Measurements from ENCODE around the gene SLC16A4. TPM values are rescaled to one million over a fixed set of nuclear protein-coding genes. Genes with fewer than 3 reads are reported as not detected.

Gene SLC16A4
- total RNA-seq, 2 experiments from 2014 or later: not detected

GRCh38 chr1:110370827-110371226 is 20.0 kb downstream of the SLC16A4 start:
- peaks cover 49% of the 10 kb centered on the region for H3K36me3 Mint-ChIP-seq (ENCODE audit: low read depth)
- Histone ChIP-seq H3K9me3 (ENCODE audit: control insufficient read depth in 1 of 2, insufficient read depth in 1 of 2, low read length in 2 of 2) (no peaks in the 10 kb centered on the region), H3K4me1 (ENCODE audit: insufficient read depth, low read length) (no peaks in the 10 kb centered on the region), H3K27ac (ENCODE audit: low read depth in 1 of 2, low read length in 2 of 2) (no peak overlapping the region), H3K36me3 (ENCODE audit: insufficient read depth, low read length) (peaks cover 21% of the 10 kb centered on the region), H3K27me3 (ENCODE audit: control insufficient read depth in 1 of 2, insufficient read depth in 2 of 2, low read length in 2 of 2) (no peaks in the 10 kb centered on the region), H3K4me3 (ENCODE audit: low read length) (no peak overlapping the region)
- H3K27ac Mint-ChIP-seq: no peak overlapping the region
- intact Hi-C loops (cut with DNase I, micrococcal nuclease): no loop called here
- H3K4me3 Mint-ChIP-seq: no peak overlapping the region
- H3K9me3 Mint-ChIP-seq: no peaks in the 10 kb centered on the region
- DNase-seq (no peak), ATAC-seq (ENCODE audit: poor library complexity) (no peak)
- TF ChIP-seq CTCF (IDR thresholded peaks at IDR 0.05): no peak
- H3K4me1 Mint-ChIP-seq (ENCODE audit: low read depth): no peaks in the 10 kb centered on the region
- ChIA-PET CTCF (interaction anchor here (1.0 kb wide), 1 partner anchor 163 kb away, joined by 3 read pairs; no protein-coding TSS in a partner anchor), POLR2A (no interaction called here)
- no peaks in the 10 kb centered on the region for H3K27me3 Mint-ChIP-seq

- Histone ChIP-seq H3K27ac (ENCODE audit: low read depth in 1 of 2, low read length in 2 of 2) (no peak overlapping the region), H3K27me3 (ENCODE audit: control insufficient read depth in 1 of 2, insufficient read depth in 2 of 2, low read length in 2 of 2) (no peaks in the 10 kb centered on the region), H3K9me3 (ENCODE audit: control insufficient read depth in 1 of 2, insufficient read depth in 1 of 2, low read length in 2 of 2) (no peaks in the 10 kb centered on the region), H3K4me1 (ENCODE audit: insufficient read depth, low read length) (no peaks in the 10 kb centered on the region), H3K4me3 (ENCODE audit: low read length) (no peak overlapping the region), H3K36me3 (ENCODE audit: insufficient read depth, low read length) (peaks cover 14% of the 10 kb centered on the region)
- Mint-ChIP-seq H3K27me3 (no peaks in the 10 kb centered on the region), H3K4me3 (no peak overlapping the region), H3K4me1 (ENCODE audit: low read depth) (peaks cover 4% of the 10 kb centered on the region), H3K27ac (no peak overlapping the region), H3K36me3 (ENCODE audit: low read depth) (peaks cover 52% of the 10 kb centered on the region), H3K9me3 (no peaks in the 10 kb centered on the region)
- ChIA-PET CTCF (no interaction called here), POLR2A (no interaction called here)
- no peak for ATAC-seq (ENCODE audit: poor library complexity)
- no peak for TF ChIP-seq CTCF (IDR thresholded peaks at IDR 0.05)
- DNase-seq: no peak
- intact Hi-C loops (cut with DNase I, micrococcal nuclease): no loop called here
Measured at GRCh38 chr1:110364221-110364620, 26.6 kb downstream of the SLC16A4 start.

GRCh38 chr1:110361856-110362255 is 29.0 kb downstream of the SLC16A4 start:
- H3K36me3 ChIP-seq (ENCODE audit: insufficient read depth, low read length): peaks cover 12% of the 10 kb centered on the region
- H3K9me3 ChIP-seq (ENCODE audit: control insufficient read depth in 1 of 2, insufficient read depth in 1 of 2, low read length in 2 of 2): no peaks in the 10 kb centered on the region
- DNase-seq (no peak), ATAC-seq (ENCODE audit: poor library complexity) (no peak)
- POLR2A ChIA-PET: interaction anchor here (2.1 kb wide), 1 partner anchor 23 kb away, joined by 13 read pairs; the partner anchor contains the start of gene RBM15
- H3K27me3 Mint-ChIP-seq: no peaks in the 10 kb centered on the region
- H3K4me1 Mint-ChIP-seq (ENCODE audit: low read depth): peaks cover 7% of the 10 kb centered on the region
- H3K27me3 ChIP-seq (ENCODE audit: control insufficient read depth in 1 of 2, insufficient read depth in 2 of 2, low read length in 2 of 2): no peaks in the 10 kb centered on the region
- CTCF ChIA-PET: interaction anchor here (0.7 kb wide), 1 partner anchor 12 kb away, joined by 3 read pairs; no protein-coding TSS in a partner anchor
- H3K9me3 Mint-ChIP-seq: no peaks in the 10 kb centered on the region
- no peaks in the 10 kb centered on the region for H3K4me1 ChIP-seq (ENCODE audit: insufficient read depth, low read length)
- H3K4me3 Mint-ChIP-seq: no peak overlapping the region
- H3K27ac ChIP-seq (ENCODE audit: low read depth in 1 of 2, low read length in 2 of 2): no peak overlapping the region
- no peak for TF ChIP-seq CTCF (IDR thresholded peaks at IDR 0.05)
- no peak overlapping the region for H3K4me3 ChIP-seq (ENCODE audit: low read length)
- H3K36me3 Mint-ChIP-seq (ENCODE audit: low read depth): peaks cover 60% of the 10 kb centered on the region
- H3K27ac Mint-ChIP-seq: no peak overlapping the region
- intact Hi-C loops (cut with DNase I, micrococcal nuclease): no loop called here
